Endothelial cell of umbilical vein (primary cell): ENCODE results near the gene BRSK1.

Experiments used
- CTCF ChIP-seq, 2 donors: IDR thresholded peaks; 1 replicate in 1 of 2; 2 replicates in 1 of 2; pipeline ENCODE4 v1.5.1; 2011; ENCODE audit warnings: low read length in 2 of 2, mild to moderate bottlenecking in 2 of 2, moderate library complexity in 2 of 2, control low read depth in 1 of 2, inconsistent platforms in 1 of 2, low read depth in 1 of 2; ENCODE audit not compliant: insufficient read depth in 1 of 2; ENCODE audit errors: extremely low read depth in 1 of 2
- JUN ChIP-seq: IDR thresholded peaks from 2 replicates; pipeline ENCODE4 v1.6.1; 2011; ENCODE audit warnings: borderline replicate concordance, low read depth; ENCODE audit not compliant: insufficient read length, insufficient read depth
- MYC ChIP-seq: IDR thresholded peaks from one replicate; pipeline ENCODE4 v1.6.1; 2011; ENCODE audit warnings: mild to moderate bottlenecking, low read depth, low read length
- POLR2A ChIP-seq: IDR thresholded peaks from 2 replicates; pipeline ENCODE4 v1.6.1; 2012; ENCODE audit warnings: low read depth, mild to moderate bottlenecking, control low read depth, low read length
- POLR2AphosphoS5 ChIP-seq: IDR thresholded peaks from 2 replicates; pipeline ENCODE4 v1.6.1; 2012; ENCODE audit warnings: low read depth, mild to moderate bottlenecking, control low read depth, low read length, moderate library complexity; ENCODE audit not compliant: insufficient read depth

- no peak for TF ChIP-seq CTCF (IDR thresholded peaks at IDR 0.05; ENCODE audit: extremely low read depth in 1 of 2, insufficient read depth in 1 of 2, low read depth in 1 of 2, low read length in 2 of 2)
- no peak for TF ChIP-seq POLR2AphosphoS5
- TF ChIP-seq MYC: no peak
- TF ChIP-seq JUN: no peak
- no peak for TF ChIP-seq POLR2A
These were observed 63.7 kb downstream of the BRSK1 start for GRCh38 chr19:55347442-55348009.
